Esophagus squamous epithelium (tissue), 4 donors: Measurements from ENCODE around the gene KANK4.

Experiments used
- POLR2A ChIP-seq, 4 donors: fragments of 450-650 bp; IDR thresholded peaks; one replicate each; pipeline ENCODE4 v1.6.1; 2017; ENCODE audit warnings: antibody characterized with exemption in 4 of 4, mild to moderate bottlenecking in 4 of 4, moderate library complexity in 3 of 4
- TF ChIP-seq, protein P1 (sequence below), 6 experiments: fragments of 450-650 bp in 4 of 6; fragments of 200-600 bp in 2 of 6; sonication (generic) in 2 of 6; IDR thresholded peaks; one replicate each; pipeline ENCODE4 v1.5.1; 2016 to 2019; ENCODE audit warnings: antibody characterized with exemption in 6 of 6, mild to moderate bottlenecking in 4 of 6, moderate library complexity in 4 of 6

DNA sequence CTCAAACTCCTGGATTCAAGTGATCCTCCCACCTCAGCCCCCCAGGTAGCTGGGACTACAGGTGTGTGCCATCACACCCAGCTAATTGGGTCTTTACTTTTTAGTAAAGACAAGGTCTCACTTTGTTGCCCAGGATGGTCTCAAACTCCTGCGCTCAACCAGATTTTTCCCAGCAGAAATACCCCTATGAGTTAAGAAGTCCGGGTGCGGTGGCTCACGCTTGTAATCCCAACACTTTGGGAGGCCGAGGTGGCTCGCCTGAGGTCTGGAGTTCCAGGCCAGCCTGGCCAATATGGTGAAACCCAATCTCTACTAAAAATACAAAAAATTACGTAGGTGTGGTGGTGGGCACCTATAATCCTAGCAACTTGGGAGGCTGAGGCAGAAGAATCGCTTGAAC lies 131.1 kb downstream of the KANK4 start:
- TF ChIP-seq, protein P1, sequence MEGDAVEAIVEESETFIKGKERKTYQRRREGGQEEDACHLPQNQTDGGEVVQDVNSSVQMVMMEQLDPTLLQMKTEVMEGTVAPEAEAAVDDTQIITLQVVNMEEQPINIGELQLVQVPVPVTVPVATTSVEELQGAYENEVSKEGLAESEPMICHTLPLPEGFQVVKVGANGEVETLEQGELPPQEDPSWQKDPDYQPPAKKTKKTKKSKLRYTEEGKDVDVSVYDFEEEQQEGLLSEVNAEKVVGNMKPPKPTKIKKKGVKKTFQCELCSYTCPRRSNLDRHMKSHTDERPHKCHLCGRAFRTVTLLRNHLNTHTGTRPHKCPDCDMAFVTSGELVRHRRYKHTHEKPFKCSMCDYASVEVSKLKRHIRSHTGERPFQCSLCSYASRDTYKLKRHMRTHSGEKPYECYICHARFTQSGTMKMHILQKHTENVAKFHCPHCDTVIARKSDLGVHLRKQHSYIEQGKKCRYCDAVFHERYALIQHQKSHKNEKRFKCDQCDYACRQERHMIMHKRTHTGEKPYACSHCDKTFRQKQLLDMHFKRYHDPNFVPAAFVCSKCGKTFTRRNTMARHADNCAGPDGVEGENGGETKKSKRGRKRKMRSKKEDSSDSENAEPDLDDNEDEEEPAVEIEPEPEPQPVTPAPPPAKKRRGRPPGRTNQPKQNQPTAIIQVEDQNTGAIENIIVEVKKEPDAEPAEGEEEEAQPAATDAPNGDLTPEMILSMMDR (IDR thresholded peaks at IDR 0.05) = no peak
- no peak for TF ChIP-seq POLR2A (IDR thresholded peaks at IDR 0.05)
